ENCODE data around the gene HSPD1.

- TF ChIP-seq EZH2 (IDR thresholded peaks at IDR 0.05; ENCODE audit: low read length, unreplicated experiment): no peak
- no peak for TF ChIP-seq CTCF (conservative IDR thresholded peaks at IDR 0.05; ENCODE audit: low read depth, low read length)
Measured at GRCh38 chr2:197453914-197454398, 45.7 kb downstream of the HSPD1 start.

All from PC-3 (cell line).